H1 (cell line): ENCODE results near the gene HS6ST2. TPM values are rescaled to one million over a fixed set of nuclear protein-coding genes. Genes with fewer than 3 reads are reported as not detected.

ENCODE experiments used
- SP4 ChIP-seq: IDR thresholded peaks from 2 replicates; pipeline ENCODE4 v1.6.1; 2012; ENCODE audit warnings: low read length, inconsistent platforms
- polyA plus RNA-seq, 7 experiments: library from polyadenylated mRNA; depleted of rRNA in 3 of 7; stranded (reverse) in 5 of 7; unstranded in 2 of 7; fragments of >200 nt in 5 of 7; fragments of 200-250 nt in 2 of 7; gene quantifications; 1 replicate in 5 of 7; 2 replicates in 1 of 7; 4 replicates in 1 of 7; pipeline versions ENCODE4 v1.2.1 to v1.2.3, GENCODE V29; 2011 to 2013; ENCODE audit warnings: missing spikeins in 2 of 7, mixed read lengths in 2 of 7
- total RNA-seq: library from RNA; stranded (reverse); fragmentation: NEBNext Ultra II Directional; extraction: Animal tissue kit (Norgen Biotek cat#: 25700); gene quantifications from 2 replicates; pipeline ENCODE4 v1.2.1, GENCODE V29; 2021

HS6ST2 gene
- total and polyA plus RNA-seq, 2 of the 8 experiments (the other 6 are each of a cell fraction or from before 2014, with no cell fraction given): 3.9 TPM

DNA sequence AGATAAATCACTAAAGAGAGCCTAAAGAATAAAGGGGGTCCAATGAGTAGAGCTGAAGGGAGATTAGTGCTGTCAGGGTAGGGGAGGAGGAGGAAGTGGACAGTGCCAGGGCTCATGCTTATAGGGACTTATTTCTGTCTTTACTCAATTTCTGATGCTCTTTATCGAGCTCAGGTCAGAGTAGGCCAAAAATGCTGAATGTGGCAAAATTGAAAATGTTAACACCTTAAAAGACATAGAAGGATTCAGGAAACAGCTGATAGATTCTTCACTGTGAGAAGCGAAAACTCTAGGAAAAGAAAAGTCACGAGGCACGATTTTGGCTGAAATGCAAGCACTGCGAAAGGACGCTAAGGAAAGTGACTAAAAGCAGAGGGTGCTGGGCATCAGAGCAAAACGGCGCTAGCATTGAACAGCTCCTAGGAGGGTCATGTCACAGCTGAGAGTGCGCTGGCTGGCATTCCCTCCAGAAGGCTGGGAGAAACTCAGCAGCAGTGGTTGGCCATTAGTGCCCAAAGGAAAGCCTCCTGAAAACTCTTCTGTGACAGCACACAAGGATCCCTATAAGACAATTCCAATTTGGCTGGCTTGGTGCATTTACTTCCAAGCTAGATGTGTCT lies 150.9 kb downstream of the HS6ST2 start (continued):
- TF ChIP-seq SP4: no peak
